Gastroesophageal sphincter (tissue), 4 donors: ENCODE measurements around the gene PUSL1. TPM values are rescaled to one million over a fixed set of nuclear protein-coding genes. Genes with fewer than 3 reads are reported as not detected.

Experiments used
- ATAC-seq: fragments of 150-250 bp; one replicate; pipeline ENCODE4 v1.9.1; 2016; ENCODE audit warnings: mild to moderate bottlenecking, moderate library complexity
- H3K27ac ChIP-seq, 4 donors: fragments of 200-600 bp; sonication (generic) in 3 of 4; 1 replicate in 3 of 4; 2 replicates in 1 of 4; pipeline ENCODE4 v1.5.1; 2016 to 2019
- H3K27me3 ChIP-seq: fragments of 200-600 bp; sonication (generic); one replicate; pipeline ENCODE4 v1.5.1; 2019
- H3K36me3 ChIP-seq, 2 donors: fragments of 200-600 bp; sonication (generic); one replicate each; pipeline ENCODE4 v1.5.1; 2019; ENCODE audit warnings: control low read depth in 1 of 2
- H3K4me1 ChIP-seq, 3 donors: fragments of 200-600 bp; sonication (generic); 1 replicate in 2 of 3; 2 replicates in 1 of 3; pipeline ENCODE4 v1.5.1; 2016 to 2019; ENCODE audit warnings: control low read depth in 2 of 3
- H3K4me3 ChIP-seq, 2 donors: fragments of 200-600 bp; sonication (generic); one replicate each; pipeline ENCODE4 v1.5.1; 2019; ENCODE audit warnings: mild to moderate bottlenecking in 1 of 2, moderate library complexity in 1 of 2
- H3K9me3 ChIP-seq, 3 donors: fragments of 200-600 bp; sonication (generic); one replicate each; pipeline ENCODE4 v1.5.1; 2017 to 2019; ENCODE audit warnings: control low read depth in 2 of 3
- CTCF ChIP-seq, 4 experiments: fragments of 200-600 bp in 2 of 4; fragments of 450-650 bp in 2 of 4; sonication (generic) in 1 of 4; IDR thresholded peaks; one replicate each; pipeline ENCODE4 v1.5.1; 2017 to 2019; ENCODE audit warnings: antibody characterized with exemption in 4 of 4, mild to moderate bottlenecking in 2 of 4, moderate library complexity in 2 of 4
- EP300 ChIP-seq: sonication (generic); formaldehyde crosslinking; IDR thresholded peaks from one replicate; pipeline ENCODE4 v1.6.1; 2017; ENCODE audit warnings: antibody characterized with exemption, mild to moderate bottlenecking
- POLR2A ChIP-seq, 2 donors: fragments of 450-650 bp; IDR thresholded peaks; one replicate each; pipeline ENCODE4 v1.6.1; 2017; ENCODE audit warnings: antibody characterized with exemption in 2 of 2, mild to moderate bottlenecking in 2 of 2, moderate library complexity in 1 of 2
- POLR2AphosphoS5 ChIP-seq: sonication (generic); formaldehyde crosslinking; IDR thresholded peaks from one replicate; pipeline ENCODE4 v1.6.1; 2017; ENCODE audit warnings: antibody characterized with exemption
- WGBS, 2 donors: methylation state at CpG; one replicate each; pipeline ENCODE4 v1.1.5; 2018; ENCODE audit warnings: low coverage in 1 of 2; 5-methylcytosine and 5-hydroxymethylcytosine counted together
- total RNA-seq, 4 donors: library from RNA; depleted of rRNA; stranded (reverse); fragments of >200 nt; gene quantifications; one replicate each; pipeline ENCODE4 v1.1.0, GENCODE V29; 2016

Gene PUSL1
- total RNA-seq, 4 donors from 2014 or later: 12.5 to 24.2 (median 19.4) TPM

GRCh38 chr1:1285611-1286311 is 22.6 kb upstream of the PUSL1 start:
- Histone ChIP-seq H3K27me3 (peaks cover 48% of the 10 kb centered on the region), H3K9me3 (no peaks in the 10 kb centered on the region), H3K4me3 (no peak overlapping the region), H3K4me1 (peaks cover 0 to under 1% (median 0%) of the 10 kb centered on the region in 3 donors), H3K36me3 (no peaks in the 10 kb centered on the region), H3K27ac (no peak overlapping the region)
- no peak for ATAC-seq
- WGBS, 2 donors: no CpG with 5 or more reads among the region's 37 CpGs
- TF ChIP-seq EP300 (no peak), POLR2A (IDR thresholded peaks at IDR 0.05) (no peak), POLR2AphosphoS5 (no peak), CTCF (IDR thresholded peaks at IDR 0.05) (no peak)

- Histone ChIP-seq H3K4me3 (no peak overlapping the region), H3K9me3 (no peaks in the 10 kb centered on the region), H3K4me1 (peaks cover 0 to 8% (median 0%) of the 10 kb centered on the region in 3 donors), H3K27ac (no peak overlapping the region), H3K36me3 (no peaks in the 10 kb centered on the region), H3K27me3 (peaks cover 48% of the 10 kb centered on the region)
- no peak for ATAC-seq
- TF ChIP-seq EP300 (no peak), POLR2A (IDR thresholded peaks at IDR 0.05) (no peak), CTCF (IDR thresholded peaks at IDR 0.05) (no peak), POLR2AphosphoS5 (no peak)
- no CpG with 5 or more reads among the region's 50 CpGs for WGBS, 2 donors
Observed at GRCh38 chr1:1286313-1287261, 21.8 kb upstream of the PUSL1 start.

GRCh38 chr1:1287288-1288110 is 20.9 kb upstream of the PUSL1 start:
- Histone ChIP-seq H3K4me1 (peaks cover 0 to 14% (median 0%) of the 10 kb centered on the region in 3 donors), H3K9me3 (no peaks in the 10 kb centered on the region), H3K27ac (no peak overlapping the region), H3K36me3 (no peaks in the 10 kb centered on the region), H3K4me3 (no peak overlapping the region), H3K27me3 (peaks cover 48% of the 10 kb centered on the region)
- TF ChIP-seq POLR2A (IDR thresholded peaks at IDR 0.05): no peak
- no peak for TF ChIP-seq POLR2AphosphoS5
- no peak for TF ChIP-seq CTCF (IDR thresholded peaks at IDR 0.05)
- TF ChIP-seq EP300: no peak
- no peak for ATAC-seq
- WGBS, 2 donors: no CpG with 5 or more reads among the region's 46 CpGs

GRCh38 chr1:1290238-1290731 is 18.1 kb upstream of the PUSL1 start:
- WGBS, 2 donors: 0 to 13% methylated on average over 1 to 3 of the region's 15 CpGs
- Histone ChIP-seq H3K27ac (no peak overlapping the region), H3K36me3 (peaks cover 0 to 27% of the 10 kb centered on the region in 2 donors), H3K4me1 (peaks cover 0 to 14% (median 0%) of the 10 kb centered on the region in 3 donors), H3K4me3 (no peak overlapping the region), H3K27me3 (peaks cover 27% of the 10 kb centered on the region), H3K9me3 (no peaks in the 10 kb centered on the region)
- TF ChIP-seq POLR2AphosphoS5 (no peak), CTCF (IDR thresholded peaks at IDR 0.05) (peak in 3 of 4 experiments; percentile 58 to 71 (median 66)), EP300 (no peak), POLR2A (IDR thresholded peaks at IDR 0.05) (no peak)
- ATAC-seq: no peak
